Endodermal cell (in vitro differentiated cells): ENCODE measurements around the gene PNPLA2. TPM values are rescaled to one million over a fixed set of nuclear protein-coding genes. Genes with fewer than 3 reads are reported as not detected.
A peak's percentile ranks its signal among the peaks of the same experiment; 100 is the strongest.

ENCODE experiments used
- DNase-seq: peaks from one replicate; pipeline ENCODE4 v3.0.0-alpha.2; 2017
- H3K27ac ChIP-seq: 2 replicates; pipeline ENCODE4 v1.5.1; 2013; ENCODE audit warnings: mild to moderate bottlenecking, low read depth, low read length, moderate library complexity
- H3K27me3 ChIP-seq: 2 replicates; pipeline ENCODE4 v1.6.1; 2013; ENCODE audit warnings: mild to moderate bottlenecking, low read length, moderate library complexity; ENCODE audit not compliant: insufficient read depth, control insufficient read depth, poor library complexity, severe bottlenecking
- H3K36me3 ChIP-seq: 2 replicates; pipeline ENCODE4 v1.7.0; 2013; ENCODE audit warnings: mild to moderate bottlenecking, low read length, moderate library complexity; ENCODE audit not compliant: control insufficient read depth, insufficient read depth
- H3K4me1 ChIP-seq: one replicate; pipeline ENCODE4 v1.7.0; 2013; ENCODE audit warnings: low read length; ENCODE audit not compliant: control insufficient read depth, insufficient read depth
- H3K4me3 ChIP-seq: 2 replicates; pipeline ENCODE4 v1.5.1; 2013; ENCODE audit warnings: mild to moderate bottlenecking, low read length, moderate library complexity
- H3K9ac ChIP-seq: 2 replicates; pipeline ENCODE4 v1.6.1; 2013; ENCODE audit warnings: mild to moderate bottlenecking, low read length, moderate library complexity; ENCODE audit not compliant: poor library complexity, severe bottlenecking; ENCODE audit errors: extremely low read depth
- H3K9me3 ChIP-seq: 2 replicates; pipeline ENCODE4 v1.6.1; 2013; ENCODE audit warnings: mild to moderate bottlenecking, low read length, moderate library complexity; ENCODE audit not compliant: control insufficient read depth
- H3K27ac Mint-ChIP-seq: 2 replicates; pipeline ENCODE4 v1.8.0; 2020; ENCODE audit warnings: mixed read lengths
- H3K27me3 Mint-ChIP-seq: 2 replicates; pipeline ENCODE4 v1.8.0; 2021; ENCODE audit warnings: mild to moderate bottlenecking, mixed read lengths; ENCODE audit not compliant: insufficient read depth
- H3K36me3 Mint-ChIP-seq: 2 replicates; pipeline ENCODE4 v1.8.0; 2020; ENCODE audit warnings: low read depth, mixed read lengths
- H3K4me1 Mint-ChIP-seq: 2 replicates; pipeline ENCODE4 v1.8.0; 2020; ENCODE audit warnings: mixed read lengths
- H3K4me3 Mint-ChIP-seq: 2 replicates; pipeline ENCODE4 v1.8.0; 2020; ENCODE audit warnings: mild to moderate bottlenecking, moderate library complexity, mixed read lengths
- H3K9me3 Mint-ChIP-seq: 2 replicates; pipeline ENCODE4 v1.8.0; 2020; ENCODE audit warnings: mild to moderate bottlenecking, mixed read lengths
- WGBS, 2 experiments: methylation state at CpG; one replicate each; pipeline versions ENCODE4 v1.1.5 to v1.1.7; 2013; ENCODE audit warnings: missing lambda C conversion rate in 2 of 2, mixed read lengths in 1 of 2; ENCODE audit not compliant: insufficient coverage in 1 of 2, insufficient read length in 1 of 2; 5-methylcytosine and 5-hydroxymethylcytosine counted together
- total RNA-seq, 2 donors: library from RNA; stranded (reverse); fragmentation: NEBNext Ultra II Directional in 1 of 2; extraction: Animal tissue kit (Norgen Biotek cat#: 25700) in 1 of 2; gene quantifications; 2 replicates in 1 of 2; 3 replicates in 1 of 2; pipeline ENCODE4 v1.2.1, GENCODE V29; 2021
- TF ChIP-seq, protein P1 (sequence below): fragments of 200-600 bp; sonication (generic); conservative IDR thresholded peaks from 2 replicates; pipeline ENCODE4 v1.5.0; 2021; ENCODE audit warnings: antibody characterized with exemption, mild to moderate bottlenecking

Gene PNPLA2
- total RNA-seq, 2 donors from 2014 or later: 77.0 to 77.6 TPM

DNA sequence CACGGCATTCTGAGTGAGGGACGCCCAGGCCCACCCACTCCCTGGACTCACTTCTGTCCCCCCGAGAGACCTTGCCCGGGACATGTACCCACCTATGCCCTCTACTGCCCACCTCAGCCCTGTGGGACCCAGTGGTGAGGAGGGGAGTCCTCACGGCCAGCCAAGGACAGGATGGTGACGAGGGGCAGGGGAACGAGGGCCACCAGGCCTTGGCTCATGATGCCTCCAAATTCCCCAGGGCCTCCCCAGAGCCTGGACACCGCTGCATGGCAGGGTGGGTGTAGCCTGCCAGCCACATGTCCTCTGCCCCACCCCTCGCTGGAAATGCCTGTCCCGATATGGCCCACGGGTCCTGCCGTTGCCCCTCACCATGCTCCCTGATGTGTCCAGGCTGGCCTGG, 50.1 kb downstream of the PNPLA2 start:
- TF ChIP-seq, protein P1, sequence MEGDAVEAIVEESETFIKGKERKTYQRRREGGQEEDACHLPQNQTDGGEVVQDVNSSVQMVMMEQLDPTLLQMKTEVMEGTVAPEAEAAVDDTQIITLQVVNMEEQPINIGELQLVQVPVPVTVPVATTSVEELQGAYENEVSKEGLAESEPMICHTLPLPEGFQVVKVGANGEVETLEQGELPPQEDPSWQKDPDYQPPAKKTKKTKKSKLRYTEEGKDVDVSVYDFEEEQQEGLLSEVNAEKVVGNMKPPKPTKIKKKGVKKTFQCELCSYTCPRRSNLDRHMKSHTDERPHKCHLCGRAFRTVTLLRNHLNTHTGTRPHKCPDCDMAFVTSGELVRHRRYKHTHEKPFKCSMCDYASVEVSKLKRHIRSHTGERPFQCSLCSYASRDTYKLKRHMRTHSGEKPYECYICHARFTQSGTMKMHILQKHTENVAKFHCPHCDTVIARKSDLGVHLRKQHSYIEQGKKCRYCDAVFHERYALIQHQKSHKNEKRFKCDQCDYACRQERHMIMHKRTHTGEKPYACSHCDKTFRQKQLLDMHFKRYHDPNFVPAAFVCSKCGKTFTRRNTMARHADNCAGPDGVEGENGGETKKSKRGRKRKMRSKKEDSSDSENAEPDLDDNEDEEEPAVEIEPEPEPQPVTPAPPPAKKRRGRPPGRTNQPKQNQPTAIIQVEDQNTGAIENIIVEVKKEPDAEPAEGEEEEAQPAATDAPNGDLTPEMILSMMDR: no peak
- no peaks in the 10 kb centered on the region for H3K27me3 Mint-ChIP-seq
- H3K9ac ChIP-seq: no peak overlapping the region
- no peak overlapping the region for H3K27ac ChIP-seq
- H3K4me1 Mint-ChIP-seq: no peaks in the 10 kb centered on the region
- H3K36me3 Mint-ChIP-seq: peaks cover 6% of the 10 kb centered on the region
- H3K9me3 ChIP-seq: no peaks in the 10 kb centered on the region
- H3K36me3 ChIP-seq: no peaks in the 10 kb centered on the region
- no peak for DNase-seq
- no peak overlapping the region for H3K4me3 Mint-ChIP-seq
- H3K9me3 Mint-ChIP-seq: no peaks in the 10 kb centered on the region
- WGBS, 2 experiments: 86 to 89% methylated on average over 3 to 12 of the region's 12 CpGs
- H3K4me1 ChIP-seq: no peaks in the 10 kb centered on the region
- no peaks in the 10 kb centered on the region for H3K27me3 ChIP-seq
- no peak overlapping the region for H3K27ac Mint-ChIP-seq
- no peak overlapping the region for H3K4me3 ChIP-seq

DNA sequence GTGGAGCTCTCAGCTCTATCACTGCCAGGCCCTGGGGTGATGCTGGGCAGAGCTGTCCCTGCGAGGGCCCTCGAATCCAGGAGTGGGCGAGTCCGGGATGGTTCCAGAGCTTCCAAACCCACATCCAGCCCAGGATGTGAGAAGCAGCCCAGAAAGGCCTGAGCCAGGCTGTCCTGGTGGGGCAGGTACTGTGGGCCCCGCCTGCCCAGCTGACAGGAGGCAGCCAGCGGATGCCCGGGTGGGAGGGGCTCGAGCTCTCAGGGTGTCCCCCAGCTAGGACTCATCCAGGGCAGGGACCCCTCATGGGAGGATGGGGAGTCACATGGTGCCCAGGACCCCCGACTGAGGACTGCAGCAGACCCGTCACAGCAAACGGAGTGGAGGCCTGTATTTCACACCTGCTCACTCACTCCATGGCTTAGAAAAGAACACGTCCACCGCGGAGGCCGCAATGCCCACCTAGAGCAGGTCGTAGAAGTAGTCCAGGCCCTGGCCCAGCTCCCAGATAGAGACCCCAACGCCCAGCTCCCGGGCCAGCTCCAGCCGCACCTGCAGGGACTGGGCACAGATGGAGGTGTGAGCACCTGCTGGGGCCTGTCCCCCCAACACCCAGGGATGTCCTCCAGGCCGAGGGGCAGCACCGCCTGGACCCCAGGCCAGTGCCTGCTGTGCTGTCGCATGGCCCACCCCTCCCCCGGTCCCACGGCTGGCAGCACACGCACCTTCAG, 50.8 kb downstream of the PNPLA2 start:
- Histone ChIP-seq H3K4me3 (no peak overlapping the region), H3K9me3 (no peaks in the 10 kb centered on the region), H3K4me1 (no peaks in the 10 kb centered on the region), H3K36me3 (peaks cover 3% of the 10 kb centered on the region), H3K27ac (peak overlapping the region; percentile 24), H3K27me3 (no peaks in the 10 kb centered on the region), H3K9ac (no peak overlapping the region)
- 82 to 87% methylated on average over 17 to 25 of the region's 25 CpGs for WGBS, 2 experiments
- Mint-ChIP-seq H3K9me3 (no peaks in the 10 kb centered on the region), H3K36me3 (peaks cover 10% of the 10 kb centered on the region), H3K27ac (no peak overlapping the region), H3K27me3 (no peaks in the 10 kb centered on the region), H3K4me3 (no peak overlapping the region), H3K4me1 (no peaks in the 10 kb centered on the region)
- TF ChIP-seq, protein P1: no peak
- DNase-seq: no peak

DNA sequence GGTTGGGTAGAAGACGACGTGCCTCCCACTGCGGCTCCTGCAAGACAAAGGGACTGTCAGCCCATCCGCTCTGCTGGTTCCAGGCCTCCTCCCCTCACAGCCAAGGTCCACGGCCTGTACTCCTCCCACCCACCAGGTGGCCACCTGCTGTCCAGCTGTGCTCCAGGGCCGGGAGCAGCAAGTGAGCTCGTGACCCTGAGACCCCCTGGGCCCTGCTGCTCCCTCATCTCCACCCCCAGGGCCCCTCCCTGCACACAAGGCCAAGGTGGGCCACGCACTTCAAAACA, 51.4 kb downstream of the PNPLA2 start:
- DNase-seq: no peak
- Histone ChIP-seq H3K4me3 (no peak overlapping the region), H3K27me3 (no peaks in the 10 kb centered on the region), H3K9ac (no peak overlapping the region), H3K27ac (no peak overlapping the region), H3K36me3 (peaks cover 4% of the 10 kb centered on the region), H3K9me3 (no peaks in the 10 kb centered on the region), H3K4me1 (no peaks in the 10 kb centered on the region)
- H3K27ac Mint-ChIP-seq: no peak overlapping the region
- TF ChIP-seq, protein P1: peak; percentile 62
- H3K4me3 Mint-ChIP-seq: no peak overlapping the region
- H3K27me3 Mint-ChIP-seq: no peaks in the 10 kb centered on the region
- H3K4me1 Mint-ChIP-seq: no peaks in the 10 kb centered on the region
- 62 to 76% methylated on average over 8 of the region's 8 CpGs for WGBS, 2 experiments
- no peaks in the 10 kb centered on the region for H3K9me3 Mint-ChIP-seq
- peaks cover 12% of the 10 kb centered on the region for H3K36me3 Mint-ChIP-seq
